GM12878 (cell line): ENCODE data around the gene MRPL34. TPM values are rescaled to one million over a fixed set of nuclear protein-coding genes. Genes with fewer than 3 reads are reported as not detected.

ENCODE experiments used
- ATF7 ChIP-seq: fragments of 450-650 bp; IDR thresholded peaks from 2 replicates; pipeline ENCODE4 v1.6.1; 2016; ENCODE audit warnings: low read depth, mild to moderate bottlenecking
- BHLHE40 ChIP-seq, 2 experiments: fragments of 450-650 bp in 1 of 2; IDR thresholded peaks; 2 replicates each; pipeline ENCODE4 v1.6.1; 2011 to 2017; ENCODE audit warnings: low read depth in 2 of 2, borderline replicate concordance in 1 of 2, improper control_type of control experiment in 1 of 2, low read length in 1 of 2, mild to moderate bottlenecking in 1 of 2
- CHD2 ChIP-seq: IDR thresholded peaks from 2 replicates; pipeline ENCODE4 v1.6.1; 2011; ENCODE audit warnings: low read depth, low read length, improper control_type of control experiment, borderline replicate concordance
- CREM ChIP-seq: IDR thresholded peaks from 2 replicates; pipeline ENCODE4 v1.6.1; 2014; ENCODE audit warnings: antibody characterized with exemption, low read depth
- ELK1 ChIP-seq: IDR thresholded peaks from 2 replicates; pipeline ENCODE4 v1.6.1; 2012; ENCODE audit warnings: low read depth, low read length, improper control_type of control experiment
- FOXK2 ChIP-seq: fragments of 450-650 bp; IDR thresholded peaks from 2 replicates; pipeline ENCODE4 v1.6.1; 2017; ENCODE audit warnings: mild to moderate bottlenecking, moderate library complexity
- GABPA ChIP-seq: IDR thresholded peaks from 2 replicates; pipeline ENCODE4 v1.6.1; 2014; ENCODE audit warnings: antibody characterized with exemption, low read depth, mild to moderate bottlenecking, inconsistent platforms
- IKZF1 ChIP-seq: fragments of 450-650 bp; conservative IDR thresholded peaks from 2 replicates; pipeline ENCODE4 v1.6.1; 2017; ENCODE audit warnings: antibody characterized with exemption, mild to moderate bottlenecking
- IRF4 ChIP-seq: IDR thresholded peaks from 2 replicates; pipeline ENCODE4 v1.6.1; 2011; ENCODE audit warnings: low read depth, low read length
- IRF5 ChIP-seq: fragments of 450-650 bp; IDR thresholded peaks from 2 replicates; pipeline ENCODE4 v1.6.1; 2017; ENCODE audit warnings: borderline replicate concordance
- MYC ChIP-seq: IDR thresholded peaks from 2 replicates; pipeline ENCODE4 v1.6.1; 2011; ENCODE audit warnings: mild to moderate bottlenecking, low read length, moderate library complexity, inconsistent platforms; ENCODE audit not compliant: insufficient read depth, insufficient replicate concordance, insufficient read length, severe bottlenecking
- NFYB ChIP-seq: IDR thresholded peaks from 2 replicates; pipeline ENCODE4 v1.6.1; 2011; ENCODE audit warnings: low read depth, mild to moderate bottlenecking, low read length, improper control_type of control experiment, moderate library complexity; ENCODE audit not compliant: insufficient read depth
- NR2C1 ChIP-seq: fragments of 450-650 bp; IDR thresholded peaks from 2 replicates; pipeline ENCODE4 v1.6.1; 2017; ENCODE audit warnings: antibody characterized with exemption, mild to moderate bottlenecking, moderate library complexity
- PAX5 ChIP-seq: IDR thresholded peaks from 2 replicates; pipeline ENCODE4 v1.6.1; 2011; ENCODE audit warnings: low read depth, low read length, borderline replicate concordance
- PAX8 ChIP-seq: fragments of 450-650 bp; IDR thresholded peaks from 2 replicates; pipeline ENCODE4 v1.6.1; 2017; ENCODE audit warnings: mild to moderate bottlenecking, moderate library complexity
- PKNOX1 ChIP-seq: fragments of 450-650 bp; IDR thresholded peaks from 2 replicates; pipeline ENCODE4 v1.6.1; 2016; ENCODE audit warnings: mild to moderate bottlenecking
- POLR2AphosphoS5 ChIP-seq: IDR thresholded peaks from 2 replicates; pipeline ENCODE4 v1.6.1; 2011; ENCODE audit warnings: mild to moderate bottlenecking, low read length, inconsistent platforms
- RUNX3 ChIP-seq: IDR thresholded peaks from 2 replicates; pipeline ENCODE4 v1.6.1; 2012; ENCODE audit warnings: low read length, inconsistent platforms
- SKIL ChIP-seq: fragments of 450-650 bp; IDR thresholded peaks from 2 replicates; pipeline ENCODE4 v1.6.1; 2017; ENCODE audit warnings: mild to moderate bottlenecking, low read depth, inconsistent platforms; ENCODE audit not compliant: poor library complexity, severe bottlenecking
- SMARCA5 ChIP-seq: fragments of 450-650 bp; IDR thresholded peaks from 2 replicates; pipeline ENCODE4 v1.6.1; 2017; ENCODE audit warnings: mild to moderate bottlenecking
- SPI1 ChIP-seq: IDR thresholded peaks from 2 replicates; pipeline ENCODE4 v1.6.1; 2011; ENCODE audit warnings: low read depth, mild to moderate bottlenecking, low read length, moderate library complexity, borderline replicate concordance; ENCODE audit not compliant: insufficient read depth
- SREBF2 ChIP-seq: IDR thresholded peaks from 2 replicates; pipeline ENCODE4 v1.6.1; 2012; ENCODE audit warnings: mild to moderate bottlenecking, low read length
- STAT3 ChIP-seq: IDR thresholded peaks from 2 replicates; pipeline ENCODE4 v1.6.1; 2011; ENCODE audit warnings: low read depth, low read length, improper control_type of control experiment
- TAF1 ChIP-seq: IDR thresholded peaks from 2 replicates; pipeline ENCODE4 v1.6.1; 2011; ENCODE audit warnings: mild to moderate bottlenecking, low read depth, low read length, borderline replicate concordance
- ZNF207 ChIP-seq: fragments of 450-650 bp; IDR thresholded peaks from 2 replicates; pipeline ENCODE4 v1.6.1; 2014; ENCODE audit warnings: antibody characterized with exemption, mild to moderate bottlenecking, borderline replicate concordance
- ZNF274 ChIP-seq: IDR thresholded peaks from one replicate; pipeline ENCODE4 v1.8.0; 2011; ENCODE audit not compliant: insufficient read length, insufficient read depth
- polyA plus RNA-seq, 11 experiments: library from polyadenylated mRNA; depleted of rRNA in 4 of 11; unstranded in 6 of 11; stranded (reverse) in 5 of 11; fragments of >200 nt; fragmentation: Nextera tagmentation in 4 of 11; fragmentation: Illumina TruSeq in 1 of 11; extraction: Ambion mirVana in 4 of 11; extraction: Trizol in 1 of 11; gene quantifications; 1 replicate in 1 of 11; 2 replicates in 10 of 11; pipeline versions ENCODE4 v1.2.1 to v1.2.3, GENCODE V29; 2011 to 2016; ENCODE audit warnings: inconsistent platforms in 2 of 11, missing spikeins in 2 of 11, low read depth in 1 of 11
- total RNA-seq, 4 experiments: library from RNA; depleted of rRNA in 3 of 4; stranded (reverse); fragments of >200 nt in 3 of 4; fragmentation: Illumina TruSeq in 1 of 4; extraction: Trizol in 1 of 4; gene quantifications; 2 replicates each; pipeline versions ENCODE4 v1.2.1 to v1.2.3, GENCODE V29; 2013 to 2021

MRPL34 gene
- total and polyA plus RNA-seq, 10 of the 15 experiments (the other 5 are each of a cell fraction or from before 2014, with no cell fraction given): 8.6 to 198 (median 78.6) TPM

GRCh38 chr19:17309198-17309964 lies 3.7 kb downstream of the MRPL34 start, which contains the start of gene DDA1 (continued):
- peak; percentile 52 for TF ChIP-seq SKIL
- 0 out of 2 replicates have a peak, but pooled peaks have one; percentile 32 for TF ChIP-seq ATF7
- TF ChIP-seq GABPA: peak; percentile 91
- TF ChIP-seq CREM: peak; percentile 82
- TF ChIP-seq NFYB: peak; percentile 100
- peak; percentile 30; the same call in 1 of the 2 replicates for TF ChIP-seq SMARCA5
- TF ChIP-seq STAT3: no peak
- peak; percentile 45; the same call in 1 of the 2 replicates for TF ChIP-seq ELK1
- TF ChIP-seq BHLHE40 (IDR thresholded peaks at IDR 0.05; ENCODE audit: borderline replicate concordance in 1 of 2, low read depth in 2 of 2, low read length in 1 of 2): peak in 1 of 2 experiments; percentile 31; a peak in 1 of 4 replicates
- TF ChIP-seq MYC: peak; percentile 41
- TF ChIP-seq IRF5: no peak
- TF ChIP-seq CHD2: peak; percentile 97
- TF ChIP-seq POLR2AphosphoS5: peak; percentile 81
- TF ChIP-seq NR2C1: peak; percentile 95
- TF ChIP-seq TAF1: peak; percentile 84
- TF ChIP-seq PAX5: 0 out of 2 replicates have a peak, but pooled peaks have one; percentile 9
- no peak for TF ChIP-seq PAX8
- peak; percentile 64; the same call in 1 of the 2 replicates for TF ChIP-seq IRF4
- no peak for TF ChIP-seq FOXK2
- TF ChIP-seq SREBF2: 0 out of 2 replicates have a peak, but pooled peaks have one; percentile 15
- TF ChIP-seq ZNF274: no peak
- TF ChIP-seq PKNOX1: peak; percentile 67; the same call in 1 of the 2 replicates
- peak; percentile 86 for TF ChIP-seq RUNX3
- peak; percentile 40; the same call in 1 of the 2 replicates for TF ChIP-seq SPI1
- TF ChIP-seq ZNF207: peak; percentile 57; the same call in 1 of the 2 replicates
- peak; percentile 89 for TF ChIP-seq IKZF1
